Left cardiac atrium (tissue), 4 donors: ENCODE measurements around the gene SYNPO2. TPM values are rescaled to one million over a fixed set of nuclear protein-coding genes. Genes with fewer than 3 reads are reported as not detected.
"Not testable (repeated sequence)": the region's sequence is repeated elsewhere in the genome, so short reads cannot be mapped to it uniquely, and the experiment has no call there.

Experiments
- ATAC-seq, 2 donors: fragments of 200-7000 bp; cut with Tn5 transposase; one replicate each; pipeline ENCODE4 v1.9.1; 2020; ENCODE audit warnings: mild to moderate bottlenecking in 2 of 2, moderate library complexity in 2 of 2
- DNase-seq: peaks from one replicate; pipeline ENCODE4 v3.0.0-alpha.2; 2020
- intact Hi-C, 2 donors: fragments of 100-400 bp; cut with DNase I; formaldehyde crosslinking; loops; one replicate each; pipeline versions ENCODE4 v1.14.1 to v1.15.1; 2022 to 2023
- total RNA-seq, 2 donors: library from RNA; stranded (reverse); fragmentation: NEBNext Ultra II Directional; extraction: Animal tissue kit (Norgen Biotek cat#: 25700); gene quantifications; one replicate each; pipeline ENCODE4 v1.2.1, GENCODE V29; 2021
- donor health status: DM: no; HTN: yes; CAD: no.
- donor health status: DM: no; HTN: yes; CAD: no; lungs with severe emphysema.
- donor health status: DM: yes; HTN: yes; CAD: no.
- donor health status: Dilated cardiomyopathy.

The SYNPO2 gene
- total RNA-seq, 2 donors from 2014 or later, result 67.6 to 94.4 TPM

GRCh38 chr4:119010221-119010620 lies 121.6 kb downstream of the SYNPO2 start:
- intact Hi-C loops, ATAC-seq: not testable (repeated sequence)

GRCh38 chr4:119010909-119011606 lies 122.4 kb downstream of the SYNPO2 start:
- DNase-seq (peak; percentile 36), ATAC-seq (peak; percentile 79 to 84)
- intact Hi-C loops, result no loop called here

More at GRCh38 chr4:119010221-119010620, 121.6 kb downstream of the SYNPO2 start:
- DNase-seq, result not testable (repeated sequence)

GRCh38 chr4:119011607-119011988 lies 122.9 kb downstream of the SYNPO2 start:
- no peak for ATAC-seq
- DNase-seq, result no peak
- intact Hi-C loops, result no loop called here

- ATAC-seq (no peak), DNase-seq (no peak)
- intact Hi-C loops, result no loop called here
These were observed 126.0 kb downstream of the SYNPO2 start for GRCh38 chr4:119014658-119015057.

- intact Hi-C loops, result no loop called here
- ATAC-seq (peak in 1 of 2 donors; percentile 30), DNase-seq (no peak)
These were observed 128.0 kb downstream of the SYNPO2 start for GRCh38 chr4:119016636-119017035.

GRCh38 chr4:119017636-119018035 lies 129.0 kb downstream of the SYNPO2 start:
- ATAC-seq, result no peak

GRCh38 chr4:119020158-119020557 lies 131.5 kb downstream of the SYNPO2 start:
- peak; percentile 15 to 47 for ATAC-seq
- intact Hi-C loops, result no loop called here

More at GRCh38 chr4:119017636-119018035, 129.0 kb downstream of the SYNPO2 start:
- intact Hi-C loops, result no loop called here
- DNase-seq, result no peak

GRCh38 chr4:119022520-119022919 lies 133.9 kb downstream of the SYNPO2 start:
- DNase-seq, ATAC-seq, intact Hi-C loops: not testable (repeated sequence)

More at GRCh38 chr4:119020158-119020557, 131.5 kb downstream of the SYNPO2 start:
- DNase-seq, result no peak

GRCh38 chr4:119024102-119024501 lies 135.4 kb downstream of the SYNPO2 start:
- ATAC-seq, result no peak
- DNase-seq, result no peak
- intact Hi-C loops, result no loop called here

- intact Hi-C loops, result loop anchor here in 1 of 2 donors (5.0 kb wide), 1 partner anchor 38 kb away; no protein-coding TSS in a partner anchor
- ATAC-seq, result peak; percentile 45 to 81
- peak; percentile 29 for DNase-seq
These were observed 136.8 kb downstream of the SYNPO2 start for GRCh38 chr4:119025420-119025819.

GRCh38 chr4:119025916-119026661 lies 137.4 kb downstream of the SYNPO2 start:
- no peak for DNase-seq
- intact Hi-C loops, result loop anchor here in 1 of 2 donors (5.0 kb wide), 1 partner anchor 39 kb away; no protein-coding TSS in a partner anchor
- peak; percentile 88 to 91 for ATAC-seq

GRCh38 chr4:119026662-119027444 lies 138.2 kb downstream of the SYNPO2 start:
- ATAC-seq (peak; percentile 45 to 67), DNase-seq (no peak)
- intact Hi-C loops, result loop anchor here in 1 of 2 donors (5.0 kb wide), 1 partner anchor 40 kb away; no protein-coding TSS in a partner anchor

- no peak for ATAC-seq
- no peak for DNase-seq
- intact Hi-C loops, result loop anchor here in 1 of 2 donors (5.0 kb wide), 1 partner anchor 41 kb away; no protein-coding TSS in a partner anchor
These were observed 139.2 kb downstream of the SYNPO2 start for GRCh38 chr4:119027811-119028210.

- DNase-seq, result no peak
- intact Hi-C loops, result loop anchor here in 1 of 2 donors (5.0 kb wide), 1 partner anchor 41 kb away; no protein-coding TSS in a partner anchor
- no peak for ATAC-seq
These were observed 139.6 kb downstream of the SYNPO2 start for GRCh38 chr4:119028296-119028695.

- intact Hi-C loops, result loop anchor here in 1 of 2 donors (5.0 kb wide), 1 partner anchor 43 kb away; no protein-coding TSS in a partner anchor
- ATAC-seq (no peak), DNase-seq (no peak)
These were observed 141.3 kb downstream of the SYNPO2 start for GRCh38 chr4:119029847-119030535.

GRCh38 chr4:119030536-119030890 lies 141.9 kb downstream of the SYNPO2 start:
- intact Hi-C loops, result no loop called here
- no peak for ATAC-seq
- peak; percentile 17 for DNase-seq

GRCh38 chr4:119031218-119031617 lies 142.6 kb downstream of the SYNPO2 start:
- DNase-seq (no peak), ATAC-seq (no peak)
- intact Hi-C loops, result no loop called here

GRCh38 chr4:119032921-119033685 lies 144.4 kb downstream of the SYNPO2 start:
- no peak for ATAC-seq
- no peak for DNase-seq
- intact Hi-C loops, result no loop called here
